ENCODE results near the gene KRT73. TPM values are rescaled to one million over a fixed set of nuclear protein-coding genes. Genes with fewer than 3 reads are reported as not detected.

The KRT73 gene
- total RNA-seq, 1 experiment from 2014 or later: not detected

- ChIA-PET CTCF (no interaction called here), POLR2A (interaction anchor here (1.1 kb wide), 1 partner anchor 10 kb away, joined by 3 read pairs; no protein-coding TSS in a partner anchor)
- H3K9me3 Mint-ChIP-seq: no peaks in the 10 kb centered on the region
- TF ChIP-seq TP53 (CRISPR knock-in tag; IDR thresholded peaks at IDR 0.05) (no peak), CREB1 (CRISPR knock-in tag; IDR thresholded peaks at IDR 0.05) (no peak), ZNF423 (CRISPR knock-in tag; IDR thresholded peaks at IDR 0.05) (no peak), CDX4 (CRISPR knock-in tag; IDR thresholded peaks at IDR 0.05; ENCODE audit: borderline replicate concordance) (no peak), AFF4 (CRISPR knock-in tag; IDR thresholded peaks at IDR 0.05; ENCODE audit: borderline replicate concordance) (no peak), ETV6 (CRISPR knock-in tag; IDR thresholded peaks at IDR 0.05) (no peak), ZBTB21 (CRISPR knock-in tag; IDR thresholded peaks at IDR 0.05; ENCODE audit: borderline replicate concordance) (no peak), IRF2 (CRISPR knock-in tag; IDR thresholded peaks at IDR 0.05; ENCODE audit: borderline replicate concordance, low read depth) (no peak), ZNF121 (CRISPR knock-in tag; IDR thresholded peaks at IDR 0.05) (no peak), MAX (CRISPR knock-in tag; IDR thresholded peaks at IDR 0.05) (no peak), PRDM15 (CRISPR knock-in tag; IDR thresholded peaks at IDR 0.05) (no peak), NFE2L1 (CRISPR knock-in tag; IDR thresholded peaks at IDR 0.05) (no peak), GRHL2 (CRISPR knock-in tag; IDR thresholded peaks at IDR 0.05; ENCODE audit: insufficient replicate concordance, severe bottlenecking) (no peak)
- TF ChIP-seq, protein P1, sequence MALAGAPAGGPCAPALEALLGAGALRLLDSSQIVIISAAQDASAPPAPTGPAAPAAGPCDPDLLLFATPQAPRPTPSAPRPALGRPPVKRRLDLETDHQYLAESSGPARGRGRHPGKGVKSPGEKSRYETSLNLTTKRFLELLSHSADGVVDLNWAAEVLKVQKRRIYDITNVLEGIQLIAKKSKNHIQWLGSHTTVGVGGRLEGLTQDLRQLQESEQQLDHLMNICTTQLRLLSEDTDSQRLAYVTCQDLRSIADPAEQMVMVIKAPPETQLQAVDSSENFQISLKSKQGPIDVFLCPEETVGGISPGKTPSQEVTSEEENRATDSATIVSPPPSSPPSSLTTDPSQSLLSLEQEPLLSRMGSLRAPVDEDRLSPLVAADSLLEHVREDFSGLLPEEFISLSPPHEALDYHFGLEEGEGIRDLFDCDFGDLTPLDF (CRISPR knock-in tag; IDR thresholded peaks at IDR 0.05): no peak
- H3K27ac Mint-ChIP-seq: no peak overlapping the region
- no peaks in the 10 kb centered on the region for H3K36me3 Mint-ChIP-seq
- peaks cover 37% of the 10 kb centered on the region for H3K27me3 Mint-ChIP-seq (ENCODE audit: low read depth)
- no peaks in the 10 kb centered on the region for H3K4me1 Mint-ChIP-seq
- ATAC-seq (no peak), DNase-seq (ENCODE audit: low spot score) (no peak)
- no peak overlapping the region for H3K4me3 Mint-ChIP-seq
Observed at GRCh38 chr12:52600071-52600470, 18.3 kb downstream of the KRT73 start.

DNA sequence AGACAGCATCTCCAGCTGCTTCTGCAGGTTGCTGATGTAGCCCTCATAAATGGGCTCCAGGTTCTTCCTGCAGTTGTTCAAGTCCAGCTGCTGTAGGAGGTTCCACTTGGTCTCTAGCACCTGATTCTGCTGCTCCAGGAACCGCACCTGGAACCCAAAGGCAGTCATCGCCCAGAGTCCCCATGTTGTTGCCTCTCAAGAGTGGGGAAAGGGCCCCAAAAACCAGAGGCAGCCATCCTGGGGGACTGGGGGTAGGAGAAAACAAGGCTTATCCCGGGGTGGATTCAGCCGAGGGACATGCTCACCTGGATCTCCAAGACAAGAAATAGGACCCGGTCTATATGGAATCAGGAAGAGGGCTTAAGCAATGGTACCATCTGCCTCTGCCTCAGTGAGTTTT is 19.4 kb downstream of the KRT73 start:
- CTCF ChIA-PET: no interaction called here
- no peak for DNase-seq (ENCODE audit: low spot score)
- no peaks in the 10 kb centered on the region for H3K4me1 Mint-ChIP-seq
- no peak overlapping the region for H3K4me3 Mint-ChIP-seq
- H3K27me3 Mint-ChIP-seq (ENCODE audit: low read depth): peaks cover 37% of the 10 kb centered on the region
- POLR2A ChIA-PET: no interaction called here
- ATAC-seq: no peak
- no peaks in the 10 kb centered on the region for H3K36me3 Mint-ChIP-seq
- no peak overlapping the region for H3K27ac Mint-ChIP-seq
- H3K9me3 Mint-ChIP-seq: no peaks in the 10 kb centered on the region
- TF ChIP-seq IRF1 (CRISPR knock-in tag; IDR thresholded peaks at IDR 0.05): no peak
- no peak for TF ChIP-seq ZNF423 (CRISPR knock-in tag; IDR thresholded peaks at IDR 0.05)
- TF ChIP-seq MYBL2 (CRISPR knock-in tag; IDR thresholded peaks at IDR 0.05): no peak
- no peak for TF ChIP-seq ATF2 (CRISPR knock-in tag; IDR thresholded peaks at IDR 0.05; ENCODE audit: borderline replicate concordance, low read depth)
- TF ChIP-seq CDX4 (CRISPR knock-in tag; IDR thresholded peaks at IDR 0.05; ENCODE audit: borderline replicate concordance): no peak
- TF ChIP-seq, protein P2, sequence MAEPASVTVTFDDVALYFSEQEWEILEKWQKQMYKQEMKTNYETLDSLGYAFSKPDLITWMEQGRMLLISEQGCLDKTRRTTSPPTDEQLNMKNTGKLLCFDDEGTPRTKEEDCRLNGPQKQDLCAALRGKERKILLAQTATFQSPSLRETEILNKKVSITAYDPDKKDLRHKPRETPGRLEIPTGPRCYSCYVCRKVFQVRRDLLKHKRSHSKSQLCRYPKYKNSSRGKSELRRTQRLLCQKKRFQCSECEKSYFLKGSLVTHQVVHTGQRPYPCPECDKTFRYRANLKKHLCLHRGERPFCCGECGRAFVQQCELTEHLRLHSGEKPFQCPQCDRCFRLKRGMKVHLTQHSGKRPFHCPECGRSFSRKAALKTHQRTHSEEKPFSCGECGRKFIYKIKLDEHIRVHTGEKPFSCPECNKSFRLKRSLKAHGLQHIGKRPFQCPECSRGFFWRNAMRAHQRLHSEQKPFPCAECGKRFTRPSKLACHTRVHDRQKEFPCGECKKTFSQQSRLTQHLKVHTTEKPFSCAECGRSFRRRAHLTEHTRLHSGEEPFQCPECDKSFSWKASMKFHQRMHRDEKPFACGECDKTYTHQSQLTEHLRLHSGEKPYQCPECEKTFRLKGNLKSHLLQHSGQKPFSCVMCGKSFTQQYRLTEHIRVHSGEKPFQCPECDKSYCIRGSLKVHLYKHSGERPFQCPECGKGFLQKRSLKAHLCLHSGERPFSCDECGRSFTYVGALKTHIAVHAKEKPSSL (CRISPR knock-in tag; conservative IDR thresholded peaks at IDR 0.05): no peak
- TF ChIP-seq GRHL2 (CRISPR knock-in tag; IDR thresholded peaks at IDR 0.05; ENCODE audit: insufficient replicate concordance, severe bottlenecking): no peak
- no peak for TF ChIP-seq SOX15 (CRISPR knock-in tag; IDR thresholded peaks at IDR 0.05)
- TF ChIP-seq TEAD4 (CRISPR knock-in tag; IDR thresholded peaks at IDR 0.05): no peak
